Caco-2 (cell line): ENCODE data around the gene PSORS1C1. TPM values are rescaled to one million over a fixed set of nuclear protein-coding genes. Genes with fewer than 3 reads are reported as not detected.

ENCODE experiments used
- BruUV-seq: library from RNA; stranded (reverse); fragments of 400-500 nt; replicated peaks from 2 replicates; lab custom pipeline; 2021; lab: Mats Ljungman, UMichigan
- CTCF ChIA-PET: fragments of 300-600 bp; sonication (Branson Sonifier 250); formaldehyde crosslinking; loops from one replicate; lab custom pipeline; 2022; ENCODE audit warnings: antibody characterized with exemption; lab: Charles Lee
- POLR2A ChIA-PET: fragments of 300-600 bp; sonication (Branson Sonifier 250); formaldehyde crosslinking; loops from one replicate; lab custom pipeline; 2022; ENCODE audit warnings: antibody characterized with exemption; lab: Charles Lee
- DNase-seq, 2 experiments: peaks; one replicate each; pipeline versions ENCODE4 v3.0.0 to v3.0.0-alpha.2; 2020 to 2022
- H3K27me3 ChIP-seq: replicated peaks from 2 replicates; pipeline ENCODE4 v1.6.0; 2011; ENCODE audit warnings: low read length; ENCODE audit not compliant: control insufficient read depth, insufficient read depth
- H3K36me3 ChIP-seq: 2 replicates; pipeline ENCODE4 v1.5.1; 2011; ENCODE audit warnings: low read length; ENCODE audit not compliant: control insufficient read depth, insufficient read depth
- H3K4me1 ChIP-seq: fragments of 250-450 bp; sonication (Bioruptor Pico); 2 replicates; pipeline ENCODE4 v1.5.1; 2020; ENCODE audit warnings: mild to moderate bottlenecking
- H3K4me3 ChIP-seq: 2 replicates; pipeline ENCODE4 v1.5.1; 2011; ENCODE audit warnings: low read depth, mild to moderate bottlenecking, control low read depth, low read length
- H3K9me3 ChIP-seq: fragments of 250-450 bp; sonication (Bioruptor Pico); 2 replicates; pipeline ENCODE4 v1.5.1; 2020; ENCODE audit warnings: mild to moderate bottlenecking, moderate library complexity
- H3K27ac Mint-ChIP-seq: one replicate; pipeline ENCODE4 v1.8.0; 2022; ENCODE audit warnings: mixed read lengths; ENCODE audit not compliant: unreplicated experiment
- H3K27me3 Mint-ChIP-seq: one replicate; pipeline ENCODE4 v1.8.0; 2022; ENCODE audit warnings: mixed read lengths; ENCODE audit not compliant: insufficient read depth, unreplicated experiment
- H3K36me3 Mint-ChIP-seq: one replicate; pipeline ENCODE4 v1.8.0; 2022; ENCODE audit warnings: mild to moderate bottlenecking, mixed read lengths; ENCODE audit not compliant: insufficient read depth, unreplicated experiment
- H3K4me1 Mint-ChIP-seq: one replicate; pipeline ENCODE4 v1.8.0; 2022; ENCODE audit warnings: low read depth, mixed read lengths; ENCODE audit not compliant: unreplicated experiment
- H3K4me3 Mint-ChIP-seq: one replicate; pipeline ENCODE4 v1.8.0; 2022; ENCODE audit warnings: mild to moderate bottlenecking, moderate library complexity, mixed read lengths; ENCODE audit not compliant: unreplicated experiment
- H3K9me3 Mint-ChIP-seq: one replicate; pipeline ENCODE4 v1.8.0; 2022; ENCODE audit warnings: mixed read lengths; ENCODE audit not compliant: unreplicated experiment
- CTCF ChIP-seq, 2 experiments: fragments of 200-600 bp in 1 of 2; IDR thresholded peaks; 1 replicate in 1 of 2; 2 replicates in 1 of 2; pipeline versions ENCODE4 v1.5.1 to v1.8.0; 2011 to 2022; ENCODE audit warnings: antibody characterized with exemption in 1 of 2, control low read depth in 1 of 2, inconsistent platforms in 1 of 2, low read depth in 1 of 2, low read length in 1 of 2, mild to moderate bottlenecking in 1 of 2, moderate library complexity in 1 of 2; ENCODE audit not compliant: insufficient read depth in 1 of 2, severe bottlenecking in 1 of 2, unreplicated experiment in 1 of 2
- intact Hi-C: fragments of 100-400 bp; cut with micrococcal nuclease; formaldehyde crosslinking; loops from one replicate; pipeline ENCODE4 v1.10.0; 2022; ENCODE audit not compliant: unreplicated experiment
- total RNA-seq: library from RNA; stranded (reverse); gene quantifications from 2 replicates; pipeline ENCODE4 v1.2.3, GENCODE V29; 2022

Gene PSORS1C1
- total RNA-seq, 1 experiment from 2014 or later: 0.75 TPM

- Histone ChIP-seq H3K9me3 (no peaks in the 10 kb centered on the region), H3K27me3 (no peaks in the 10 kb centered on the region), H3K36me3 (no peaks in the 10 kb centered on the region), H3K4me3 (no peak within 1 kb of the TSS), H3K4me1 (0 out of 2 replicates have a peak, but pooled peaks cover 3% of the 10 kb centered on the region)
- intact Hi-C loops: no loop called here
- Mint-ChIP-seq H3K27me3 (no peaks in the 10 kb centered on the region), H3K4me3 (no peak within 1 kb of the TSS), H3K4me1 (peaks cover 13% of the 10 kb centered on the region), H3K27ac (no peak within 1 kb of the TSS), H3K9me3 (no peaks in the 10 kb centered on the region), H3K36me3 (no peaks in the 10 kb centered on the region)
- ChIA-PET POLR2A (no interaction called here), CTCF (interaction anchor here (0.9 to 1.0 kb wide), 2 partner anchors 10 to 58 kb away, joined by 3 read pairs; no protein-coding TSS in a partner anchor)
- BruUV-seq: no TSS peak
- DNase-seq: no peak
- no peak for TF ChIP-seq CTCF (IDR thresholded peaks at IDR 0.05; ENCODE audit: insufficient read depth in 1 of 2, low read depth in 1 of 2, low read length in 1 of 2, severe bottlenecking in 1 of 2, unreplicated experiment in 1 of 2)
Measured at GRCh38 chr6:31138982-31139381, 24.4 kb downstream of the PSORS1C1 start, which contains the start of gene PSORS1C2. Gene PSORS1C2 (minus strand): TSS chr6:31139066. CDS start chr6:31139026, 40 bp downstream.

GRCh38 chr6:31139599-31139998 is 25.0 kb downstream of the PSORS1C1 start:
- Mint-ChIP-seq H3K4me3 (no peak overlapping the region), H3K27me3 (no peaks in the 10 kb centered on the region), H3K36me3 (peaks cover 2% of the 10 kb centered on the region), H3K4me1 (peaks cover 13% of the 10 kb centered on the region), H3K27ac (no peak overlapping the region), H3K9me3 (no peaks in the 10 kb centered on the region)
- no peak for DNase-seq
- no TSS peak for BruUV-seq
- ChIA-PET CTCF (no interaction called here), POLR2A (no interaction called here)
- Histone ChIP-seq H3K4me1 (0 out of 2 replicates have a peak, but pooled peaks cover 3% of the 10 kb centered on the region), H3K4me3 (no peak overlapping the region), H3K27me3 (no peaks in the 10 kb centered on the region), H3K9me3 (no peaks in the 10 kb centered on the region), H3K36me3 (no peaks in the 10 kb centered on the region)
- intact Hi-C loops: no loop called here
- no peak for TF ChIP-seq CTCF (IDR thresholded peaks at IDR 0.05; ENCODE audit: insufficient read depth in 1 of 2, low read depth in 1 of 2, low read length in 1 of 2, severe bottlenecking in 1 of 2, unreplicated experiment in 1 of 2)

GRCh38 chr6:31140643-31141042 is 26.0 kb downstream of the PSORS1C1 start:
- Mint-ChIP-seq H3K27ac (no peak overlapping the region), H3K27me3 (no peaks in the 10 kb centered on the region), H3K9me3 (no peaks in the 10 kb centered on the region), H3K4me3 (no peak overlapping the region), H3K4me1 (peaks cover 13% of the 10 kb centered on the region), H3K36me3 (peaks cover 9% of the 10 kb centered on the region)
- no TSS peak for BruUV-seq
- CTCF ChIA-PET: interaction anchor here (0.6 to 0.7 kb wide), 2 partner anchors 53 to 450 kb away, joined by 3 read pairs; partner anchors contain the start of gene NRM
- no peak for DNase-seq
- Histone ChIP-seq H3K4me3 (no peak overlapping the region), H3K4me1 (0 out of 2 replicates have a peak, but pooled peaks cover 3% of the 10 kb centered on the region), H3K9me3 (no peaks in the 10 kb centered on the region), H3K36me3 (no peaks in the 10 kb centered on the region), H3K27me3 (no peaks in the 10 kb centered on the region)
- POLR2A ChIA-PET: no interaction called here
- no peak for TF ChIP-seq CTCF (IDR thresholded peaks at IDR 0.05; ENCODE audit: insufficient read depth in 1 of 2, low read depth in 1 of 2, low read length in 1 of 2, severe bottlenecking in 1 of 2, unreplicated experiment in 1 of 2)
- intact Hi-C loops: no loop called here
